ENCODE data around the gene TBC1D32.
"Not testable (repeated sequence)": the region's sequence is repeated elsewhere in the genome, so short reads cannot be mapped to it uniquely, and the experiment has no call there.

TBC1D32 gene

DNA sequence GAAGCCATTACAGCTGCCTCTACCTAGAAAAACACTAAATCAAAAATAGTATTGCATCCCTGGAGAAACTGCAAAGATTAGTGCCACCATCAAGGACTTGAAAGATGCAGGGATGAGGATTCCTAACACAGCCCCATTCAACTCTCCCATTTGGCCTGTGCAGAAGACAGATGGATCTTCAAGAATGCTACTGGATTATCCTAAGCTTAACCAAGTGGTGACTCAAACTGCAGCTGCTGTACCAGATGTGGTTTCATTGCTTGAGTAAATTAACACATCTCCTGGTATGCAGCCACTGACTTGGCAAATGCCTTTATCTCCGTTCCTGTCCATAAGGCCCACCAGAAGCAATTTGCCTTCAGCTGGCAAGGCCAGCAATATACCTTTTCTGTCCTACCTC lies 117.4 kb downstream of the TBC1D32 start:
- Histone ChIP-seq H2BK12ac (ENCODE audit: low read length) (no peak overlapping the region), H2AFZ (ENCODE audit: insufficient read depth, low read length, poor library complexity) (no peak overlapping the region), H2BK5ac (ENCODE audit: low read depth, low read length, poor library complexity) (no peak overlapping the region), H3K23ac (ENCODE audit: low read length) (no peak overlapping the region), H3K36me3 (ENCODE audit: control insufficient read depth in 1 of 2, insufficient read depth in 2 of 2, low read length in 2 of 2) (no peaks in the 10 kb centered on the region), H3K9ac (ENCODE audit: low read length) (no peak overlapping the region), H3K9me3 (ENCODE audit: insufficient read depth, low read depth, low read length) (peaks cover 9% of the 10 kb centered on the region), H3K14ac (ENCODE audit: low read length) (no peak overlapping the region), H3K79me1 (ENCODE audit: low read length) (no peaks in the 10 kb centered on the region), H4K8ac (ENCODE audit: low read depth, low read length) (no peak overlapping the region), H3K18ac (ENCODE audit: low read length) (no peak overlapping the region), H3K27ac (ENCODE audit: low read depth, low read length) (no peak overlapping the region), H3K4me3 (ENCODE audit: low read depth, low read length) (no peak overlapping the region), H3K4me2 (ENCODE audit: low read length) (no peak overlapping the region), H3K4ac (ENCODE audit: low read depth, low read length) (no peak overlapping the region), H2BK120ac (ENCODE audit: insufficient read depth, low read length, poor library complexity) (no peak overlapping the region), H2AK5ac (ENCODE audit: low read length) (no peak overlapping the region), H3K79me2 (ENCODE audit: control insufficient read depth, insufficient read depth, low read length, poor library complexity) (no peaks in the 10 kb centered on the region), H4K12ac (ENCODE audit: low read depth, low read length) (no peak overlapping the region), H4K91ac (ENCODE audit: low read depth, low read length) (no peak overlapping the region), H3K4me1 (ENCODE audit: control insufficient read depth in 1 of 2, insufficient read depth in 2 of 2, low read length in 2 of 2) (no peaks in the 10 kb centered on the region), H3K27me3 (ENCODE audit: insufficient read depth, low read length) (no peaks in the 10 kb centered on the region)
- no CpG with 5 or more reads among the region's 1 CpG for WGBS (ENCODE audit: extremely low coverage, insufficient coverage, insufficient read length)
- no peak for DNase-seq

DNA sequence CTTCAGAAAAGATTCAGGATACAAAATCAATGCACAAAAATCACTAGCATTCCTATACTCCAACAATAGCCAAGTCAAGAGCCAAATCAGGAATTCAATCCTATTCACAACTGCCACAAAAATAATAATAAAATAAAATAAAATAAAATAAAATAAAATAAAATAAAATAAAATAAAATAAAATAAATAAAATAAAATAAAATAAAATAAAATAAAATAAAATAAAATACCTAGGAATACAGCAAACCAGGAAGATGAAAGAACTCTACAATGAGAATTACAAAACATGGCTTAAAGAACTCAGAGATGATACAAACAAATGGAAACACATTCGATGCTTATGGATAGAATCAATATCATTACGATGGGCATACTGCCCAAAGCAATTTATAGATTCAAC lies 120.9 kb downstream of the TBC1D32 start:
- H3K14ac ChIP-seq (ENCODE audit: low read length); H3K4ac ChIP-seq (ENCODE audit: low read depth, low read length); H2BK12ac ChIP-seq (ENCODE audit: low read length); H4K12ac ChIP-seq (ENCODE audit: low read depth, low read length); H3K27ac ChIP-seq (ENCODE audit: low read depth, low read length); H3K4me3 ChIP-seq (ENCODE audit: low read depth, low read length); H3K23ac ChIP-seq (ENCODE audit: low read length); H3K9me3 ChIP-seq (ENCODE audit: insufficient read depth, low read depth, low read length); H3K9ac ChIP-seq (ENCODE audit: low read length); H3K36me3 ChIP-seq (ENCODE audit: control insufficient read depth in 1 of 2, insufficient read depth in 2 of 2, low read length in 2 of 2); H3K27me3 ChIP-seq (ENCODE audit: insufficient read depth, low read length); H2AFZ ChIP-seq (ENCODE audit: insufficient read depth, low read length, poor library complexity); H3K79me1 ChIP-seq (ENCODE audit: low read length); H2BK120ac ChIP-seq (ENCODE audit: insufficient read depth, low read length, poor library complexity); H3K79me2 ChIP-seq (ENCODE audit: control insufficient read depth, insufficient read depth, low read length, poor library complexity); H3K4me2 ChIP-seq (ENCODE audit: low read length); H4K8ac ChIP-seq (ENCODE audit: low read depth, low read length); DNase-seq; H2BK5ac ChIP-seq (ENCODE audit: low read depth, low read length, poor library complexity); H2AK5ac ChIP-seq (ENCODE audit: low read length); H4K91ac ChIP-seq (ENCODE audit: low read depth, low read length); H3K4me1 ChIP-seq (ENCODE audit: control insufficient read depth in 1 of 2, insufficient read depth in 2 of 2, low read length in 2 of 2); H3K18ac ChIP-seq (ENCODE audit: low read length): not testable (repeated sequence)
- no CpG with 5 or more reads among the region's 2 CpGs for WGBS (ENCODE audit: extremely low coverage, insufficient coverage, insufficient read length)

DNA sequence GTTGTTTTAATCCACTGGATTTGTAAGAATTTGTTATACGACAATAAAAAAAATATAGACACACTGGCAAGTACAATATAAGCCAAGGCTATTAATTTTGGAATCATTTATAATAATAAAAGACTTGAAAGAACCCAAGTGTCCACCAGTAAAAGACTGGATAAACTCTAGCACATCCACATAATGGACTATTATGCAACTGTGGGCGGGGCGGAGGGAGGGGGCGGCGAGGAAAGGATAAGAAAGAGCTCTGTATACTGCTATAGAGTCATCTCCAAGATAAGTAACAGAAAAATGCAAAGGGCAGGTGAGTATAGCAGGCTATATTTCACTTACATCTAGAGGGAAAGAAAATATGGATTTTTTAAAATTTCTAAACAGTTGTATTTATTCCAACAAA lies 123.3 kb downstream of the TBC1D32 start:
- Histone ChIP-seq H3K27me3 (ENCODE audit: insufficient read depth, low read length) (no peaks in the 10 kb centered on the region), H3K4me2 (ENCODE audit: low read length) (no peak overlapping the region), H3K79me1 (ENCODE audit: low read length) (no peaks in the 10 kb centered on the region), H3K4me3 (ENCODE audit: low read depth, low read length) (no peak overlapping the region), H2AK5ac (ENCODE audit: low read length) (no peak overlapping the region), H3K23ac (ENCODE audit: low read length) (no peak overlapping the region), H3K9ac (ENCODE audit: low read length) (no peak overlapping the region), H3K79me2 (ENCODE audit: control insufficient read depth, insufficient read depth, low read length, poor library complexity) (no peaks in the 10 kb centered on the region), H2BK12ac (ENCODE audit: low read length) (no peak overlapping the region), H3K14ac (ENCODE audit: low read length) (no peak overlapping the region), H3K4ac (ENCODE audit: low read depth, low read length) (no peak overlapping the region), H3K36me3 (ENCODE audit: control insufficient read depth in 1 of 2, insufficient read depth in 2 of 2, low read length in 2 of 2) (no peaks in the 10 kb centered on the region), H3K27ac (ENCODE audit: low read depth, low read length) (no peak overlapping the region), H4K91ac (ENCODE audit: low read depth, low read length) (no peak overlapping the region), H4K8ac (ENCODE audit: low read depth, low read length) (no peak overlapping the region), H3K9me3 (ENCODE audit: insufficient read depth, low read depth, low read length) (peaks cover 9% of the 10 kb centered on the region), H2AFZ (ENCODE audit: insufficient read depth, low read length, poor library complexity) (no peak overlapping the region), H3K4me1 (ENCODE audit: control insufficient read depth in 1 of 2, insufficient read depth in 2 of 2, low read length in 2 of 2) (no peaks in the 10 kb centered on the region), H2BK120ac (ENCODE audit: insufficient read depth, low read length, poor library complexity) (no peak overlapping the region), H4K12ac (ENCODE audit: low read depth, low read length) (no peak overlapping the region), H3K18ac (ENCODE audit: low read length) (no peak overlapping the region), H2BK5ac (ENCODE audit: low read depth, low read length, poor library complexity) (no peak overlapping the region)
- no CpG with 5 or more reads among the region's 5 CpGs for WGBS (ENCODE audit: extremely low coverage, insufficient coverage, insufficient read length)
- no peak for DNase-seq

DNA sequence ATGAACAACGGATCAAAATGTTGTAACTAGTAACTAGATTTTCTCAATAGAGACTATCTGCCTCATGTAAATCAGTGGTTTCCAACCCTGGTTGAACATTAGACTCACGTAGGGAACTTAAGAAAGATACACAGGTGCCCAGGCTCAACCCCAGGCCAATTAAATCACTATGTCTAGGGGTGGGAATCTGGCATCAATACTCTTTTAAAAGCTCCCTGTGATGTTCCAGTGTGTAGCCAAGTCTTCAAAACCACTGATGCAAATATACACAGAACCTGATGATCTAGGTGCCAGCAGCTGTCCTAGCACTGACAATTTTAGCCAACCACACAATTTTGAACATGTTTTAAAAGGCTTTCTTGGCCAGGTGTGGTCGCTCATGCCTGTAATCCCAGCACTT lies 128.7 kb downstream of the TBC1D32 start:
- no CpG with 5 or more reads among the region's 3 CpGs for WGBS (ENCODE audit: extremely low coverage, insufficient coverage, insufficient read length)
- Histone ChIP-seq H2BK120ac (ENCODE audit: insufficient read depth, low read length, poor library complexity) (no peak overlapping the region), H4K12ac (ENCODE audit: low read depth, low read length) (no peak overlapping the region), H3K27me3 (ENCODE audit: insufficient read depth, low read length) (no peaks in the 10 kb centered on the region), H4K8ac (ENCODE audit: low read depth, low read length) (no peak overlapping the region), H3K36me3 (ENCODE audit: control insufficient read depth in 1 of 2, insufficient read depth in 2 of 2, low read length in 2 of 2) (no peaks in the 10 kb centered on the region), H2AK5ac (ENCODE audit: low read length) (no peak overlapping the region), H2BK12ac (ENCODE audit: low read length) (no peak overlapping the region), H3K9ac (ENCODE audit: low read length) (no peak overlapping the region), H3K79me2 (ENCODE audit: control insufficient read depth, insufficient read depth, low read length, poor library complexity) (no peaks in the 10 kb centered on the region), H3K9me3 (ENCODE audit: insufficient read depth, low read depth, low read length) (no peaks in the 10 kb centered on the region), H3K79me1 (ENCODE audit: low read length) (no peaks in the 10 kb centered on the region), H2BK5ac (ENCODE audit: low read depth, low read length, poor library complexity) (no peak overlapping the region), H2AFZ (ENCODE audit: insufficient read depth, low read length, poor library complexity) (no peak overlapping the region), H3K27ac (ENCODE audit: low read depth, low read length) (no peak overlapping the region), H3K4me3 (ENCODE audit: low read depth, low read length) (no peak overlapping the region), H3K4me2 (ENCODE audit: low read length) (no peak overlapping the region), H3K23ac (ENCODE audit: low read length) (no peak overlapping the region), H3K4me1 (ENCODE audit: control insufficient read depth in 1 of 2, insufficient read depth in 2 of 2, low read length in 2 of 2) (no peaks in the 10 kb centered on the region), H3K18ac (ENCODE audit: low read length) (no peak overlapping the region), H3K4ac (ENCODE audit: low read depth, low read length) (no peak overlapping the region), H3K14ac (ENCODE audit: low read length) (no peak overlapping the region), H4K91ac (ENCODE audit: low read depth, low read length) (no peak overlapping the region)
- no peak for DNase-seq

Measured in trophoblast cell (in vitro differentiated cells and primary cell).